Endometrial microvascular endothelial cells (primary cell): Measurements from ENCODE around the gene MORC1. TPM values are rescaled to one million over a fixed set of nuclear protein-coding genes. Genes with fewer than 3 reads are reported as not detected.

Experiments
- in situ Hi-C: cut with HindIII; loops from 2 replicates; pipeline ENCODE4 v1.10.0; 2017; ENCODE audit warnings: low sequenced_read_pairs, low pct_unique_long_range_greater_than_20kb; ENCODE audit errors: inconsistent ontology term
- total RNA-seq: library from RNA; depleted of rRNA; stranded (reverse); fragments of >200 nt; gene quantifications from one replicate; pipeline ENCODE4 v1.2.3, GENCODE V29; 2015; ENCODE audit errors: inconsistent ontology term

Gene MORC1
- total RNA-seq, 1 donor from 2014 or later: not detected

DNA sequence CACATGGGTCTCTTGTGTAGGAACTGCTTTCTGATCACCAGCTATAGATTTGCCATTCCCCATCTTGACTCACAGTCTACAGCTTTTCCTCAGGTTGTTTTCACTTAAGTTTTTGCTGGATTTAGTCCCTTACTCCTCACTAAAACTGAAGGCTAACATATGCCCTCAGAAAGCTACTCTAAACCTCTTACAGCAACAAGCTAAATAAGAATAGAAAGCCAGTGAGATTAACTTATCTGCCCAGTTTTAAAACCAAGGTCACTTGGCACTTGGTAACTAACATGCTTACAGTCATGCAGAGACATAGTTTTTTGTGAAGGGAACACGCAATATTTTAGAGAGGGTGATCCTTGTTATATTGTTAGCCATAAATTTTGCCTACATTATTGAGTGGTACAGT is 164.2 kb downstream of the MORC1 start, which contains the start of gene GUCA1C:
Gene GUCA1C (minus strand): TSS at position 180 of the 400 bp plus-strand sequence. CDS start 117 bp downstream, at position 63.
- in situ Hi-C loops: no loop called here

DNA sequence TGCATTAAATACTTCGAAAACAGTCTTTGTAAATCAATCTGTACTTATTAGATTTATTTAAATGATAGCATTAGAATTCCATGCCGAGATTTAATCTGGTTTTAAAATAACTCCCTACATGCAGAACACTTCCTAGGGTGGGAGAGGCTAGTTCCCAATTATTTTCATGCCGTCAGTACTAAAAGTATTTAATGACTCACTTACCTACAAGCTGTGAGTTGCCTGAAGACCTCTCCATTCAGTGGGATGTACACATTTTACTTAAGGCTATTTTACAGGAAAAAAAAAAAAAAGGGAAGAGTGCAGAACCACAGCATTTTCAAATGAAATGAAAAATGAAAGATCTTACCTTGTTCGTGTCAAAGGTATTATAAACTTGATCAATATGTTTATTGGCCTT is 164.7 kb downstream of the MORC1 start:
- in situ Hi-C loops: no loop called here

GRCh38 chr3:108951820-108952501 is 166.0 kb downstream of the MORC1 start:
- in situ Hi-C loops: no loop called here

DNA sequence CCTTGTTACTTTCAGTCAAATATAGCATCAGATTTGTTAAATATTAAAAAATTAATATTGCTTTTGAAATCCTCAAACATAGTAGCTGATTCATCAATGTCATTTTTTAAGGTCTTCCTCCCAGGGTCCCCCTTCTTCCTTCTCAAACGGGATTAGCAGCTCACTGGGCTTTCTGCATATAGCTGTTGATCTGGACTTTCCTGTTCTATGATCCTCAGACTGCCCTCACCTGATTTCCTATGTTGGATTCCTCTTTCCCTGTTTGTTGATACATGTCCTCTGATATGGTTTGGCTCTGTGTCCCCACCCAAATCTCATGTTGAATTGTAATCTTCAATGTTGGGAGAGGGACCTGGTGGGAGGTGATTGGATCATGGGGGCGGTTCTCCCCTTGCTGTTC is 170.1 kb downstream of the MORC1 start:
- in situ Hi-C loops: no loop called here

GRCh38 chr3:108946292-108947285 is 171.3 kb downstream of the MORC1 start:
- in situ Hi-C loops: no loop called here

- in situ Hi-C loops: no loop called here
Measured at GRCh38 chr3:108940568-108941263, 177.2 kb downstream of the MORC1 start.

DNA sequence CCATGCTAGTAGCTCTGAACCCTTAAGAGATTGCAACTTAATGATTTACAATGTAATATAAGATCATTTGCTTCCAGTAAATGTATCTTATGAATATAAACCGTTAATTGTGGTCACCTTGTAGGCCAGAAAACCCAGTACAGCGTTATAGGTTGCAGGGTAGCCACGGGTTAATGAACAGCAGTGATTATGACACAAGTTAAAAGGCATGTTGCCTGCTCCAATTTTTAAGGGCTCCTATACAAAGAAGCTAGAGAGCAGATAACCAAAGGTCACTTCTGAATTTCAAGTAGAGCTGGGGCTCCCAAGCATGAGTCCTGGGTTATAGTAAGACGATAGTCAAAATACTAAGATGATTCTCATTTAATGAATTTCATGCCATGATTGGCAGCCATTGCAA is 177.8 kb downstream of the MORC1 start:
- in situ Hi-C loops: no loop called here

- in situ Hi-C loops: no loop called here
Measured at GRCh38 chr3:108936924-108937689, 180.8 kb downstream of the MORC1 start.

GRCh38 chr3:108931035-108931434 is 186.9 kb downstream of the MORC1 start:
- in situ Hi-C loops: no loop called here

DNA sequence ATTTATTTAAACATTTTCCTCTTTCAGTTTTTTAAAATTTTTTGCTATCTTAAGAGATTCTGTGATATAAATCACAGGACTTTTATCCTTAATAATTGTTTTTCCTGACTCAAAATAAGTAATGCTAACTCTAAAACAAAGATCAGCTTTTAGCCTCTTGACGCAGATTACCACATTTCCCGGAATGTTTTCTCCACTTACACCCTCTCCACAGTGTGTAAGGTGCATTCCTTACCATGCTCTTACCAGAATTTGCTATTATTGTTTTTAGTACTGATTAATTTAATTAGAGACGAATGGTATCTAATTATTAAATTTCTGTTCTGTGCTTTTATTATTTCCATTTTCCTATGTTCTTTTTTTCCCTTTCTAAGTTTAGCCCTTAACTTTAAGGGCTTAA is 199.1 kb downstream of the MORC1 start:
- in situ Hi-C loops: no loop called here

DNA sequence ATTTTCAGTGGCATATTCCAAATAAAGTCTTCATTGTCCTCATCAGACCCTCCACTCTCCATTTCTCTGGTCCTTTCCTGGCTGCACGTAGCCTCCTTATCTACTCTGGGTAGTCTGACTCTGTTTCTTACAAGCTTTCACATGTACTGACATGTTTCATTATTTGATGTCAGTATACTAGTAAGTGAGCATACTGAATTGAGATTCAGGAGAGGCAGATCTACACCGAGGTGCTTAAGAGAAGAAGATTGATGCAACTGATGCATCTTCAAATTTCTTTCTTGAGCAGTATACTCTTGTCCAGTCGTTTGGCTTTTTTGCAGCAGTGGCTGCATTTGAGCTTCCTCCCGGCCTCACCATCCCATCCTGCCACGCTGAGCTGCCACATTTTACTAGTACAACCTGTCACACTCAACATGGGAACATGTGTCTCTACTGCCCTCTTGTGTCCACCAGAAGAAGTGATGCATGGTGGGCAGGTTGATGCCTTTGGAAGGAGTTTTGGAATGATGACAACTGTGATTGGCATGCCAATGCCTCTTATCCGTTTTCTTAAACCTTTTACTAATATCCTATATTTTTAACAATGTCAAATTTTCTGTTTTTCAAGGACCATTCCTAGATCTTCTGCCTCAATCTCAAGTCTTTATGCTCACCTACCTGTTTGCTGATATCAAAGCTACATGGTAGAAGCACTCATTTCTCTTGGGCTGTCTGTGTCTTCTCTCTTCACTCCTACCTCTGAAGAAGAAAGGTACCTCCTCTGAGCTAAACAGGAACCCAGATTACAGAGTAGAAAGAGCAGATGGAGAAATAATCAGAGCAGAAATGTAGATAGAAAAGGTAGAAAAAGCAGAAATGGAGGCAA is 202.9 kb downstream of the MORC1 start:
- in situ Hi-C loops: no loop called here

DNA sequence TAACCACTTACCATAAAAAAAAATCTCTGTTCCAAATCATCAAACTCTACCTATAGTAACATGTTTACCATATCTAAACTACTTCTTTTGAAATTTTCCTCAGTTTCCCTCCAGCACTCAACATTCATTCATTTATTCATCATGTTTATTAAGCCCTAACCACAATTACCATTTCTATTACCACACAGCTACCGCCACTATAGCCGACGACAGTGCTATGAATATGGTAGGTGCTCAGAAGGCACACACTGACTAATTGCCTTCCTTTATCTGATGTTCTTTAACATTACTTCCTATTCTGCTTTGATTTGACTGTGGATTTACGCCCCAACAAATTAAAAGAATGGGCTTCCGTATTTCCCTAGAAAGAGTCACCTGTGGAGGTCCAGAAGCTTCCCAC is 208.1 kb downstream of the MORC1 start:
- in situ Hi-C loops: no loop called here

Other genes with a start within 250 kb of the MORC1 start
- not detected for gene GUCA1C, start 164.3 kb downstream of the MORC1 start, total RNA-seq
- gene C3orf85, start 18.6 kb upstream of the MORC1 start, total RNA-seq: not detected
- gene DPPA2, start 198.4 kb upstream of the MORC1 start, total RNA-seq: not detected
- gene DPPA4, start 219.4 kb upstream of the MORC1 start, total RNA-seq: not detected